NCI-H1436 treated with DMSO at 0.1 percent for 48 hours (cell line): Measurements from ENCODE around the gene NTRK2.

ENCODE experiments used
- DNase-seq: peaks from one replicate; lab custom pipeline; 2025; lab: John Stamatoyannopoulos, UW

The NTRK2 gene

GRCh38 chr9:84736081-84736480, 66.6 kb downstream of the NTRK2 start:
- DNase-seq = no peak

- no peak for DNase-seq
Observed at GRCh38 chr9:84736536-84736935, 67.0 kb downstream of the NTRK2 start.

DNA sequence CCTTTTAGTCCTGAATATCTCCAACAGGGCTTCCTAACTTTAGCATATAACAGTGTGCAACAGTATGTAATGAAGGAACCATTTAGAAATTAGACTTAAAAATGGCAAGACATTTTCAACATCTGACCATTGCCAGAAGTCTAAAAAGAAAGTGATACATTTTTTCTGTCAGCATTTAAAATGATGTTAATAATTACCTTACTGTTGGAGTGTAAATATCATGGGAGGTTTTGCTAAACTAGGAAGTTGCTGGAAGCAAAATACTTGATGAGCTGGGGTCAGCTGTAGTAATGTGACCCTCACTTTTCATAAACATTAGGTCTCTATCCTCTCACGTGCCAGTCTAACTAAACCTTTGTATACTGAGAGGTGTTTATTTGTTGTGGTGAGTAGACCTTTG, 68.8 kb downstream of the NTRK2 start:
- DNase-seq = no peak

GRCh38 chr9:84742261-84742660, 72.7 kb downstream of the NTRK2 start:
- DNase-seq = no peak

DNA sequence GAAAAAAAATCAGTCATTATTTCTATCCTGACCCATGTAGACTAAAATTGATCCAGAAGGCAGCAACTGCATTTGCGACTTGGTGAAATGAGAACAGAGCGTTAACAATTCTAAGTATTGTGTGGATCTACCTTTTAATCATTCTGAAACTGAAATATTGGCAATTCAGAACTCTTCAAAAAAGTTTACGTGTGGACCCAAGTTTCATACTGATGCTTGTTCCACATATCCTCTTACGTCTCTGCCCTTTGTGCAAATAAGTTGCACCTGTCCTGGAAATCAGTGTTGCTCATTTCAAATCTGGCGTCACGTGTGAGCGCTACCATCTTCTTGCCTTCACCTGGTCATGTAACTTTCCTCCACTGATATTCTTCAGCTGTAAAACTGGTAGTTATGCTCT, 74.7 kb downstream of the NTRK2 start:
- no peak for DNase-seq

GRCh38 chr9:84744726-84745125, 75.2 kb downstream of the NTRK2 start:
- DNase-seq = no peak

GRCh38 chr9:84748112-84748511, 78.6 kb downstream of the NTRK2 start:
- no peak for DNase-seq

GRCh38 chr9:84750152-84750865, 80.8 kb downstream of the NTRK2 start:
- DNase-seq = no peak

DNA sequence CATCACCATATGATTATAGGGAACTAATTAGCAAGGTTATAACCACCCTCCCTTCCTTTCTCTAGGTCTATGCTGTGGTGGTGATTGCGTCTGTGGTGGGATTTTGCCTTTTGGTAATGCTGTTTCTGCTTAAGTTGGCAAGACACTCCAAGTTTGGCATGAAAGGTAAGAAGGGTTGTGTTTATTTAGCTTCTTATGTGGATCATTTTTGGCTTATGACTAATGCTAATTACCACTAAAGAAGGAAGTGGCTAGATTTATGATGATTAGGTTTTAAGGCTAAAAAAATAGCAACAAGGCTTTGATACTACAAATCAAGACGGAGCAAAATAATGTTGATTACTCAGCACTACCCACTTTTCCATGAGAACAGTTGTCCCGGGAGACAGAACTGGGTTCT, 82.4 kb downstream of the NTRK2 start:
- DNase-seq = no peak

DNA sequence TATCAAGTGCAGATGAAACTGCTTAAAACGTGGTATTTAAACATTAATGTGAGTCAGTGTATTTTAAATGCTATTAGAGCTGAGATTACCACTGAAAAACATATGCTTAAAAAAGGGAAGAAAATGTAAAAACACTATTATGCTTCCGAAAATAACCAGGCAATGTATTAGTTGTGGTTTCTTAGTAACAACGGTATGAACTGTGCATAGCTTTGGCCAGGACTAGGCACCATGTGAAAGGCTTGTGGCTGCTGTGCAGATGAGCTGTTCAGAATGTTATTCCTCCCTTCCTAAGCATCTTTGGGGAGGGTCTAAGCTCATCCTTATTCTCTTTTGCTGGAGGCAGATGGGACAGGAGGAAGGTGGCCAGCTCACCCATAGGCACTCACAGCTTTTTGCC, 84.9 kb downstream of the NTRK2 start:
- no peak for DNase-seq

GRCh38 chr9:84754881-84755280, 85.4 kb downstream of the NTRK2 start:
- DNase-seq = no peak

DNA sequence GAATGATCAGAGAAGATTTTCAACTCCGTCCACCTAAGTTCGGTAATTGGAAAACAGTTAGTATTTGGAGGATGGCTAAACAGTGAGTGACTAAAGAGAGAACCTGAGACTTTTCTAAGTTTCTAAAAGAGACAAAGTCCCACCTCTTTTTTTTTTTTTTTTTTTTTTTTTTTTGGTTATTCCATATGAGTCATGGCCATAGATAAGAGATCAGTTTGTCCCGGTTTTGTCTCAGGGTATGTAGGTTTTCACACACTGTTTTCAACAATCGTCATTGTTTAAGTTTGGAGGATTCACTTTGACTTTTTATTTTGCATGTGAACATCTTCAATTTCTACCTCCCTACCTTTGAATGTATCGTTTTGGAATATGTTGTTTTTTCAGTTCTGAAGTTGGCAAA, 85.9 kb downstream of the NTRK2 start:
- DNase-seq = no peak

- DNase-seq = no peak
Observed at GRCh38 chr9:84756171-84756570, 86.6 kb downstream of the NTRK2 start.

- no peak for DNase-seq
Observed at GRCh38 chr9:84756731-84757130, 87.2 kb downstream of the NTRK2 start.

DNA sequence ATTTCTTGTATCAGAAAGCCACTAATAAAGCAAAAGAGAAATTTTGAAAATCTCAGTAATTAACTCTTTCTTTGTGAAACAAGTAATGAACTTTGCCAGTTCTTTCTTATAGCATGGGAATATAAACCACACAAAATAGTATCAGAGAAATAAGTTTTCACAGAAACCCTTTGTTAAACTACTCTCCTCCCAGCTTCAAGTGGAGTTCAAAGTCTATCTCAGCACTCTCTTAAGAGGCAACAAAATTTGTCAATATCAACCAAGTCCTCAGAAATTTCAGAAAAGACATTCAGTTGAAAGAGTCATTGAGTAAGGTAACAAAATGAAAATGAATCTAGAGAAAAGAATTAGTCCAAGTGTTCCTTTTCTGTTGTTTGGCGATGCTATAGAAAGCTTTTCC, 89.3 kb downstream of the NTRK2 start:
- no peak for DNase-seq

- DNase-seq = no peak
Observed at GRCh38 chr9:84759300-84759750, 89.8 kb downstream of the NTRK2 start.

DNA sequence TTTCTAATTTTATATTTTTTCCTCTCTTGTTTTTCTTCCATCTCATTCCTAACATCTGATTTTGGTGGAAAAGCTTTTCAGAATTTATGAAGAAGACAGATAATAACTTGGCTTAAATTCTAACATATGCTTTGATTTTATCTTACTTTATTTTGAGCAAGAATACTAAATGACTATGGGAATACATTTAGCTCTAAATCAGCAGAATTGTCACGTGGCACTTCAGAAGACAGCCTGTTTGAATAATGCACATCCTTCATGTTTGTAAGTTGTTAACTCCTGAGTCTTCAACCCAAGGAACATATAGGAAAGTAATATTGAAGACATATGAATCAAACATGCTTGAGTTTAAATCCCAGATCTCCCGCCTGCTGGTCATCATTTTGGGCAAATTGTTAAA, 90.3 kb downstream of the NTRK2 start:
- no peak for DNase-seq

DNA sequence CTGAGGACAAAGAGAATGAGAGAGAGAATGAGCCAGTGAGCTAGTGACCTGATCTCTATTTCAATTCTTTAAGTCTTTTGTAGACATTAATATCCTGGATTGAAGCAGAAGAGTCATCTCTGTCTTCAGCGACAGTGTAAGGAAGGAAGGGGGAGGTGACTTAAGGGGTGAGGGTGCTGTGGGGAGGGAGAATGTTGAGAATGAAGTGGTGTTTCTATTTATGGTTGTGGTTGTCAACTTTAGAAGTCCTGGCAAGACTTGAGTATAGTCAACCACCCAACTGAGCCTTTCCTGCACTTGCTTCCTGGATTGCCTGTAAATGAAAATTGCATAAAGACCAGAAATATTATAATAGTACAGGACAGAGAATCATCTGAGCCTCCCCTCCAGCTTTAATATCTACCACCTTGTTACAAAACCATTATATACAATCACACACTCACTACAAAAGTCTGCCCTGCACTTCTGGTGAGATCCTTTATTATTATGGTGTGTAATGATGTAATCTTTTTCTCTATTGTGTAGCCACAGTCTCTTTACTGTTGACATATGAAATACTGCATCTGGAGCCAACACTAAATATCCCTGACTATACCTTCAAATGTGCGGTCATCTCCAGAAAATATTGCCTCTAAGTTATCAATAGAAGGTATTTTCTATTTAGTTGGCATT, 91.7 kb downstream of the NTRK2 start:
- DNase-seq = no peak

GRCh38 chr9:84772511-84772910, 103.0 kb downstream of the NTRK2 start:
- DNase-seq = no peak

- DNase-seq = no peak
Observed at GRCh38 chr9:84773022-84773421, 103.5 kb downstream of the NTRK2 start.

DNA sequence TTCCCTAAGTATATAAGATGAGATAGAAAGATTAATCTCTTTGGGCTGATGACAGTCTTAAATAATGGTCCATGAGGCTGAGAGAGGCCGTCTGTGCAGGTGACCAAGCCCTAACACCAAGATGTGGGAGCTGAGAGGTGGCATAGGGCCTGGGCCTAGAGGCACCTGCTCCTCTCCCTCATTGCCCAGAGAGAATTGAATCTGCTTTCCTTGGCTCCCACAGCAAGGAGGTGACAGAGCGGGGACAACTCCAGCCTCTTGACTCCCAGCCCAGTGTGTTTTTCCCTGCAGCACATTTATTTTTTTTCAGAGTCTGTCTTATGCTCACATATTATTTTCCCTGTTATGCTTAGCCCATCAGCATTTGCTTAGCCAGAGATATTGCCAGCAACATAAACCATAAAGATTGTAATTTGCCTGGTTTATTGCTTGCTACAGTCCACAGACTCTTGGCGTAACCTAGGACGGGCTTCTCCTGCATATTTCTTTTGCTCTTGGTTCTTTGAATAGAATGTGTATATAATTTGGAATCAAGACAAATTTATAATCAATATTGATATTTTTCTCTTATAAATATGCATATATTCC, 105.6 kb downstream of the NTRK2 start:
- DNase-seq = no peak

- no peak for DNase-seq
Observed at GRCh38 chr9:84778570-84778969, 109.0 kb downstream of the NTRK2 start.

GRCh38 chr9:84779883-84780282, 110.4 kb downstream of the NTRK2 start:
- no peak for DNase-seq
